Epithelial cell of esophagus (primary cell): ENCODE measurements around the gene STK32B.

Experiments
- DNase-seq: peaks from one replicate; pipeline ENCODE4 v3.0.0; 2010; ENCODE audit warnings: low read depth
- H3K4me3 ChIP-seq: 2 replicates; pipeline ENCODE4 v1.5.1; 2011; ENCODE audit warnings: mild to moderate bottlenecking, low read length, control low read depth
- CTCF ChIP-seq: IDR thresholded peaks from 2 replicates; pipeline ENCODE4 v1.5.1; 2011; ENCODE audit warnings: low read depth, mild to moderate bottlenecking, low read length, control low read depth, inconsistent platforms; ENCODE audit not compliant: insufficient read depth; ENCODE audit errors: missing control alignments

STK32B gene

GRCh38 chr4:5101571-5101970 lies 50.3 kb downstream of the STK32B start:
- DNase-seq, result no peak
- TF ChIP-seq CTCF, result no peak
- no peak overlapping the region for H3K4me3 ChIP-seq

- no peak for TF ChIP-seq CTCF
Observed at GRCh38 chr4:5110901-5111300, 59.6 kb downstream of the STK32B start.

GRCh38 chr4:5112333-5113095 lies 61.2 kb downstream of the STK32B start:
- no peak overlapping the region for H3K4me3 ChIP-seq
- no peak for DNase-seq
- TF ChIP-seq CTCF, result no peak

More at GRCh38 chr4:5110901-5111300, 59.6 kb downstream of the STK32B start:
- no peak overlapping the region for H3K4me3 ChIP-seq
- no peak for DNase-seq

- no peak overlapping the region for H3K4me3 ChIP-seq
- no peak for TF ChIP-seq CTCF
- DNase-seq, result no peak
Observed at GRCh38 chr4:5114950-5115349, 63.7 kb downstream of the STK32B start.

GRCh38 chr4:5118091-5118786 lies 67.0 kb downstream of the STK32B start:
- no peak overlapping the region for H3K4me3 ChIP-seq
- TF ChIP-seq CTCF, result no peak
- no peak for DNase-seq

GRCh38 chr4:5118994-5119835 lies 67.9 kb downstream of the STK32B start:
- DNase-seq, result no peak
- no peak overlapping the region for H3K4me3 ChIP-seq
- no peak for TF ChIP-seq CTCF
